Stimulated activated CD8-positive, alpha-beta memory T cell treated with anti-CD3 and anti-CD28 coated beads, Interleukin-12 subunit alpha, Interleukin-12 subunit beta, amount 100 ng/mL, for 24 hours (primary cell): ENCODE results near the gene JAM2.
"Not testable (repeated sequence)": the region's sequence is repeated elsewhere in the genome, so short reads cannot be mapped to it uniquely, and the experiment has no call there.

ENCODE experiments used
- DNase-seq: peaks from one replicate; pipeline ENCODE4 v3.0.0-alpha.2; 2020; ENCODE audit errors: extremely low read depth

JAM2 gene

DNA sequence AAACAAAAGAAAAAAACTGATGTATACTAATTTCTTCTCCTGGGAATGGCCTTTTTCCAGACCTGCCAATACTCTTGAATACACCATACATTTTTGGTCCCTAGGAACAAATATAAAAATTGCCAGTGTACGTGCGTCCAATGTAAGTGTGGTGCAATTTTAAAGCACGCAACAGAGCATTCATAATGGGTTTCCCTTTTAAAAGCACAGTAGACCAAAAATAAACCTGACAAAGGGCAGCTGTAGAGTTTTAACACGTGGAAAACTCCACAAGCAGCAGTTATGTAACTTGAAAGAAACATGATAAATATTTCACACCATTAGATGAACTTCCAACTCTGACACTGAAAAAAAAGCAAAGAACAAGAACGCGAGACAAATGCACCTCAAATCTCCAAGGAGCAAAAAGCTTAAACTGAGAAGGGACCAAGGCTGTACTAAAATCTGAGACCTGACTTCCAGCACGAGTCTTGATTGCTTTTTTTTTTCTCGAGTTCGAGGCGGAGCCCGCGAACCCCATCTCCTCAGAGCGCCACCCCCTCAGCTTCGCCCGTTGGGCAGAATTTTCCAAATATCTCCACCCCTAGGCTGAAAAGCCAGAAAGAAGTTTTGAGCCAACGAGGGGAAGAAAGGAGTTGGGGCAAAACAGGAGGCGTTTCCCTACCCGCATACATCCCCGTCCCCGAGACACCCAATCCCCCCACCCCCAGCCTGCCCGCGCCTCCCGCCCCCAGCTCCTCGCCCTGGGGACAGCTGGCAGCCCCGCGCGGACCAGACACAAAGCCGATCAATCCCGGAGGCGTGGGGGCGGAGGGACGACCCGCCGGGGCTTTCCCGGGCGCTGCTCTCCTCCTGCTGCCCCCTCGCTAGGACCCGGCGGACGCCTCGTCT is at the start of gene JAM2:
Gene JAM2 (plus strand): TSS at position 599 of the 891 bp plus-strand sequence. CDS start 564 bp downstream, outside the sequence.
- no peak for DNase-seq

GRCh38 chr21:25589887-25590286 is 49.2 kb upstream of the JAM2 start:
- no peak for DNase-seq

- peak; percentile 70 for DNase-seq
These were observed 31.7 kb upstream of the JAM2 start, which contains the start of gene MRPL39 for GRCh38 chr21:25607151-25608043. MRPL39 (minus strand) TSS chr21:25607481; CDS start chr21:25607475, 6 bp downstream.

GRCh38 chr21:25608044-25608737 is 30.9 kb upstream of the JAM2 start:
- peak; percentile 30 for DNase-seq

- no peak for DNase-seq
These were observed 24.6 kb upstream of the JAM2 start for GRCh38 chr21:25614441-25614840.

DNA sequence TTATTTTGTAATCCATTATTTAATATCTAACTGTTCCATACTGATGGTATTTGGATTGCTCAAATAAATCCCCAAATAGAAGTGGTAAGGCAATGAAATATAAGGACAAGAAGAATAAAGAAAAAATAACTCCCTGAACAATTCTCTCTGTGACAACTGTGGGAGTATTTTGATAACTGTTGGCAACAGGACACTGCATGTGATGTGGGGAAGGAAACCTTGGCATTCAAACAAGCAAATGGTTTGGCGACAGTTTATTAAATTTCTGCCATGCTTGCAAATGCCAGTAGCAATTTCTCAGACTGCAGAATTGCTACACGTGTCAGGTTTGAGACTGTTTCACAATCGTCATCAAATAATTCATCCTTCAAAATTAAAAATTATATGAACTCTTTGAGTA is 23.2 kb upstream of the JAM2 start:
- no peak for DNase-seq

DNA sequence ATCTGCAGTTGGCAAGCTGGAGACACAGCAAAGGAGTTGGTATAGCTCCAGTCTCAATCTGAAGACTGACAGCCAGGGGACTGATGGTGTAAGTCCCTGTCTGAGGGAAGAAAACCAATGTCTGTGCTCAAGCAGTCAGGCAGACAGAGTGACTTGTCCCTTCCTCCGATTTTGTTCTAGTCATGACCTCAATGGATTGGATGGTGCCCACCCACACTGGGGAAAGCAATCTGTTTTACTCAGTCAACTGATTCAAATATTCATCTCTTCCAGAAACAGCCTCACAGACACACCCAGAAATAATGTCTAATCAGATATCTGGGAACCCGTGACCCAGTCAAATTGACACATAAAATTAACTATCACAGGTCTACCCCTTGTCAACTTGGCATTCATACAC is 19.9 kb upstream of the JAM2 start:
- no peak for DNase-seq

GRCh38 chr21:25624511-25624910 is 14.5 kb upstream of the JAM2 start:
- DNase-seq, result no peak

GRCh38 chr21:25625036-25625435 is 14.0 kb upstream of the JAM2 start:
- no peak for DNase-seq

GRCh38 chr21:25625776-25626555 is 13.1 kb upstream of the JAM2 start:
- DNase-seq, result not testable (repeated sequence)

DNA sequence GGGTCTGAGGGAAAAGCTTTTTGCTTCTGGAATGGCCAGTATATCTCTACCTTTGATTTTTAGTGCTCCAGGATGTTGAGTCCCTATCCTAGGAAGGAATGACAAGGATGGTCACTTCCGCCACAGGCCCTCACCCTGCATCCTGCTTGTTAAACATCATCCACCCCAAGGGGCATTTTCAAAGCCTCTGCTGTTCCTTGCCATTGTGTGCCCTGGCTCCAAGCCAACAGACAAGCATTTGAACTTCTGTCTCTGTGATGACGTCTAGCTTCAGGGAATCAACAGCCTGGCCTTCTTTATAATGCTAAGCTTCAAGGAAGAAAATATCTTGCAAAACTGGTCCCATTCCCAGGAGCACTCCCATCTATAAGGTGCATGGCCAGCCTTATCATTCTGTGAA is 12.3 kb upstream of the JAM2 start:
- no peak for DNase-seq

GRCh38 chr21:25632296-25632695 is 6.8 kb upstream of the JAM2 start:
- no peak for DNase-seq

DNA sequence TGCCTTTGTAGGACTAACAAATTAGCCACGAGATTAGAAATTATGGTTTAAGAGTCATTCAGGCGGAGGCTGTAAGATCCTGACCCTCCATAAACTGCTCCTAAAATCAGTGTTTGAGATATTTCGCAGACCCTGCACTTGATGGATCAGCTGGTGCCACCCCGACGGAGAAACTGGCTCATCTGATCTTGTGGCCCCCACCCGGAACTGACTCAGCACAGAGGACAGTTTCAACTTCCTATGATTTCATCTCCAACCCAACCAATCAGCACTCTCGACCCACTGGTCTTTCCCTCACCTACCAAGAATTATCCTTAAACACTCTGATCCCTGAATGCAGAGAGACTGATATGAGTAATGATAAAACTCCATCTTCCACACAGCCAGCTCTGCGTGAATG is 3.7 kb upstream of the JAM2 start:
- no peak for DNase-seq

DNA sequence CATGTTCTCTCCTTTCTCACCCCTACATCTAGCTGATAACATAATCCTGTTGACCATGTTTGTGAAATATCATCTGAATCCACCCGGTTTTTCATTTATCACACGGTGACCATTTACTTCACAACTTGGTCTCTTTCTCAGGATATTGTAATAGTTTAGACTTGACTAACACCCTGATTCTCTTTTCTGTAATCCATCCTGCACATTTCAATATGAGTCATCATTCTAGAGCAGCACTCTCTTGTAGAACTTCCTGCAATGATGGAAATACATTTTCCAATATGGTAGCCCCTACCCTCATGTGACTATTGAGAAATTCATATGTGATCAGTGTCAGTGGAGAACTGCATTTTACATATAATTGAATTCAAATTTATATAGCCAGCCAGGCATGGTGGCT is 2.3 kb upstream of the JAM2 start:
- DNase-seq, result no peak

- DNase-seq, result no peak
These were observed 1.0 kb upstream of the JAM2 start for GRCh38 chr21:25637851-25638659.

DNA sequence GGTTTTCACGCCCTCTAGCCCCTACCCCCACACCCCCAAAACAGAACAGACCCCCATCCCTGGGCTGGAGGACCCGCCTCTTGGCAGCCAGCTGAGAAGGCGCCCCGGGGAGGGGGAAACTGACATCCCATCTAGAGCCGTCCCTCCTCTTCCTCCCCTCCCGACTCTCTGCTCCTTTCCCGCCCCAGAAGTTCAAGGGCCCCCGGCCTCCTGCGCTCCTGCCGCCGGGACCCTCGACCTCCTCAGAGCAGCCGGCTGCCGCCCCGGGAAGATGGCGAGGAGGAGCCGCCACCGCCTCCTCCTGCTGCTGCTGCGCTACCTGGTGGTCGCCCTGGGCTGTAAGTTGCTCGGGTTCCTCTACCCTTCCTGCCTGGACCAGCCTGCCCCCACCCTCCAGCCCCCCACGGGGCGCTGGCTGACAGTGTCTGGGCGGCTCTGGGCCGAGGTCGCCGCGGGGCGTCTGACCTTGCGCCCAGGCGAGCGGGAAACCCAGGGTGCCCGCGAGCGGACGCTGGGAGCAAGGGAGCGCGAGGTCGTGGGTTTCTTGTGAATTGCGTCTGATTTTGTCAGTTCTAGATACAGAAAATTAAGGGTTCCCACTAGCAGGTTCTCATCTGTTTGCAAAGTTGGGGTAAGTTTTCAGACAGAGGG is 618 bp downstream of the JAM2 start:
- DNase-seq, result no peak

DNA sequence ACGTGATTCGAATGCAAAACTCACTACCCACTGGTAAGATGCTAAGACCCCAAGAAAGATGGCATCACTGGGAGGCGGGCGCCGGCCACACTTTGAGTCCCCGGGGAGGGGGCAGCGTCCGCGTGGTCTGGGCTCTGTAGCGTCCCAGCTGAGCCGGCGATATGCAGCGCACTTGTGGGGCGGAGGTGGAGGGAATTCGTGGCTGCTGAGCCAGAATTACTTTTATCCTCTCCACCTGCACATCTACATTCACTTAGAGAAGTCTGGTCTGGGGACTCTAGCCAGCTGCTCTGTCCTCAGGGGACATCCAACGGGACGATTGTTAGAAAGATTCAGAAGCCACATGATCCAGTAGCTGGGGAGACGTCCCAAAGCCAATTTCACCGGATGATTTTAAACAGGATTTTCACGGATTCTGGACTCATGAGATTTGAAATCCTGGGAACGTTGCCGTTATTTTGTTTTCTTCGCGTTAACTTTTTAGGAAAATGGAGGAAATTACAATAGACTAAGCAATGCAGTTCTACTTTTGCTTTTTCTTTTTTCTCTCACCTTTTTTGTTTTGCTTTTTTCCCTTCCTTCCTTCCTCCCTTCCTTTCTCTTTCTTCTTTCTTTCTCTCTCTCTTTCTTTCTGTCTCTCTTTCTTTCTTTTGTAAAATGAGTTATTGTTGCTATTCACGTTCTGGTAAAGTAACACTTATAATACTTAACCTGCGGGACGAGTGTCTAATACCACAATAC is 1.3 kb downstream of the JAM2 start:
- no peak for DNase-seq

- no peak for DNase-seq
These were observed 1.9 kb downstream of the JAM2 start for GRCh38 chr21:25640943-25641292.

- no peak for DNase-seq
These were observed 4.4 kb downstream of the JAM2 start for GRCh38 chr21:25643486-25643885.
